Activated gamma-delta T cell (primary cell): ENCODE measurements around the gene ASXL1.

Experiments used
- DNase-seq: peaks from one replicate; lab custom pipeline; 2025; lab: John Stamatoyannopoulos, UW

ASXL1 gene

DNA sequence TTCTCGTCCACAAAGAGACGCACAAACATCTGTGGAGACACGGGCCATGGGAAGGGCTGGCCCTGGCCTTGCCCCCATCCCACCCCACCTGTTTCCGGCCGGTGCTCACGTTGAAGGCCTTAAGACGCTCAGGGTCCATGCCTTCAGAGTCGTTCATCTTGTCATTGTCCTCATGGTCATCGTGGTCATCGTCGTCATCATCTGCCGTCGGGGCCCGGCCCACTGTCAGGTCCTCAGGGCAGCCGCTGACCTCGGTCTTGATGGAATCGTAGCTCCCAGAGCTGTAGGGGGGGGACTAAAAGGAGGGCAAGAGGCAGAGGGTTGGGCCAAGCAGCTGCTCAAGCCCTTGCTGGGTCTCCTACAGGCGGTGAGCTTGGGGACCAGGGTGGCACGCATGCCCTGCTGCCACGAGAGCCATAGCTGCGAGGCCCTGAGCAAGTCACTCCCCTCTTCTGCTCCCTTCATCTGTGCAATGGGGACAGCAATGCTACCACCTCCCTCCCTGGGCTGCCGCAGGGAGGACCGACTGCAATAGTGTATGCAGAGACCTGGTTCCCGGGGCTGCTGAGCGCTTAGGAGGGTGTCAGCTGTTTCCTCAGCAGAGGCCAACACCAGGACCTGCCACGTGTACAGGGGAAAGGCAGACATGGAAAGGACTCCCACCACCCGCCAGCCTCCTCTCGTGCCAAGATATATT lies 95.5 kb downstream of the ASXL1 start:
- no peak for DNase-seq

DNA sequence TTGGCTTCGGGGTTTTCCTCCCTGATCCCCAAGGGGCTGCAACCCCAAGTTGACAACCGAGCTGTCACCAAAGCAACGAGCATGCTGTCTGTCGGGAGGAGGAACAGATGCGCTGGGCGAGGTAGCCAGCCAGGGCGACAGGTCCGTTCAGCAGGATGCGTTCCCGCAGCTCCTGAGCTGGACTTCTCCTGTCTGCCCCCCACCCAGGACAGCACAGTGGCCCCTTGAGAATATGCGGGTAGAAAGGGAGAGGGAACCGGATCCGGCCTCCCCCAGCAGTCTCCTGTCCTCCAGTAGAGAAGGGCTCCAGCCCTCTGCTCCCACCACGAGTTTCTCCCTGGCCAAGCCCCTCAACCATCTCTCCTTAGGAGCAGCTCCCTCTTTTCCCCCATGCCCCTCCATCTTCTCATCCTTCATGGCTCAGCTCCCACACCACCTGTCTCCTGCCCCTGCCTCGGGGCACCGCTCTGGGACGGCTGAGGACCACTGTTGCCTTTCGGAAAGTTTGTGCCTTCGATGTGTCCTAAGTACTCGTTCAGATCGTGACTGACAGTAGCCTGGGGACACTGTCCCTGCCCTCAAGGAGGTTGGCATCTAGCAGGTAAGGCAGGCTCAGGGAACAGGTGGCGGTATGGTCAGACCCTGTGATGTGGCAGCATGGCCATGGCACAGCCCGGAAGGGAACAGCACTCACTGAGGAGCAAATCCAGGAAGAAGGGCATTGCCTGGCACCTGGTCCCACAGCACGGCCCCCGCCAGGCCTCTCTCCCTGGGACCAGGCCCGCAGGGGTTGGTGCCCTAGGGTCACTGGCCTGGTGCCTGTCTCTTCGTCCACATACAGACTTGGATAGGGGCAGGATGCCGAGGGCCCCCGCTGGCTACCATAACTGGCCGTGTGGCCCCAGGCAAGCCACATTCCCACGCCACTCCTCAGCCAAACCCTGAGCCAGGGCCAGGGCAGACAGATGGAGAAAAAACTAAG lies 96.3 kb downstream of the ASXL1 start:
- no peak for DNase-seq

- DNase-seq = no peak
These were observed 97.2 kb downstream of the ASXL1 start for GRCh38 chr20:32455171-32455900.

- no peak for DNase-seq
These were observed 98.0 kb downstream of the ASXL1 start for GRCh38 chr20:32455901-32456701.

GRCh38 chr20:32456869-32457478 lies 98.8 kb downstream of the ASXL1 start:
- no peak for DNase-seq

DNA sequence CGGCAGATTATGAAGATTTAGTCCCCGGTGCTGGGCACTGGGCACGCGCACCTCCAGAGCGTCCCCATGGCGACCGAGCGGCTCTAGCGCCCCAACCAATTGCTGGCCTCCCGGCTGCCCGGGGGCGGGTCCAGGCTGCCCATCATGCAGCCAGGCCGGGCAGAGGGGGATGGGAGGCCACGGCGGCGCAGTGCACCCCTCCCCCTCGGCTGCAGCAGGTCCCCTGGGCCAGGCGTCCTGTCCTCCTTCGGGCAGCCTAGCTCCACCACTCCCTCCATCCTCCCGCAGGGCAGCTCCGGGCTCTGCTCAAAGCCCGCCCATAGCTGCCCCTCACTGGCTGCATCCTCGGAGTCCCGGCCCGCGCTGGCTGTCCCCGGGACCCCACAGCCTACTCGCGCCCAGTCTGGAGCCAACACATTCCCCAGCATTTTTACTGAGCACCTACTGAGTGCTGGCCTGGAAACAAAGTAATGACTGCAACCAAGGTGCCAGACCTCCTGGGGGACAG lies 99.4 kb downstream of the ASXL1 start:
- DNase-seq = no peak

GRCh38 chr20:32458061-32458836 lies 100.1 kb downstream of the ASXL1 start:
- no peak for DNase-seq

- DNase-seq = no peak
These were observed 100.7 kb downstream of the ASXL1 start for GRCh38 chr20:32458837-32459220.

GRCh38 chr20:32460231-32460630 lies 102.1 kb downstream of the ASXL1 start:
- no peak for DNase-seq

GRCh38 chr20:32460683-32461320 lies 102.7 kb downstream of the ASXL1 start:
- DNase-seq = no peak

- DNase-seq = no peak
These were observed 103.9 kb downstream of the ASXL1 start for GRCh38 chr20:32461836-32462600.

- no peak for DNase-seq
These were observed 104.9 kb downstream of the ASXL1 start for GRCh38 chr20:32462900-32463641.

- no peak for DNase-seq
These were observed 105.7 kb downstream of the ASXL1 start for GRCh38 chr20:32463642-32464400.

- no peak for DNase-seq
These were observed 106.4 kb downstream of the ASXL1 start for GRCh38 chr20:32464401-32465091.

GRCh38 chr20:32465092-32465900 lies 107.2 kb downstream of the ASXL1 start:
- no peak for DNase-seq
